Liver (tissue), 3 donors: ENCODE results near the gene MYMK.

Experiments used
- FOXA1 ChIP-seq: IDR thresholded peaks from 2 replicates; pipeline ENCODE4 v1.6.1; 2016; ENCODE audit warnings: antibody characterized with exemption
- SP1 ChIP-seq: IDR thresholded peaks from 2 replicates; pipeline ENCODE4 v1.6.1; 2018; ENCODE audit warnings: antibody characterized with exemption, mild to moderate bottlenecking
- YY1 ChIP-seq: IDR thresholded peaks from 2 replicates; pipeline ENCODE4 v1.6.1; 2016; ENCODE audit warnings: antibody characterized with exemption, mild to moderate bottlenecking
- TF ChIP-seq, protein P1 (sequence below): IDR thresholded peaks from 2 replicates; pipeline ENCODE4 v1.6.1; 2016; ENCODE audit warnings: antibody characterized with exemption, mild to moderate bottlenecking
- TF ChIP-seq, protein P2 (sequence below): fragments of 150-350 bp; IDR thresholded peaks from 2 replicates; pipeline ENCODE4 v1.5.1; 2017; ENCODE audit warnings: improper control_type of control experiment, low read depth, low read length; ENCODE audit not compliant: missing input control
- TF ChIP-seq, protein P3 (sequence below): IDR thresholded peaks from 2 replicates; pipeline ENCODE4 v1.6.1; 2016; ENCODE audit warnings: antibody characterized with exemption
- donor health status: healthy.
- donor health status: healthy.

DNA sequence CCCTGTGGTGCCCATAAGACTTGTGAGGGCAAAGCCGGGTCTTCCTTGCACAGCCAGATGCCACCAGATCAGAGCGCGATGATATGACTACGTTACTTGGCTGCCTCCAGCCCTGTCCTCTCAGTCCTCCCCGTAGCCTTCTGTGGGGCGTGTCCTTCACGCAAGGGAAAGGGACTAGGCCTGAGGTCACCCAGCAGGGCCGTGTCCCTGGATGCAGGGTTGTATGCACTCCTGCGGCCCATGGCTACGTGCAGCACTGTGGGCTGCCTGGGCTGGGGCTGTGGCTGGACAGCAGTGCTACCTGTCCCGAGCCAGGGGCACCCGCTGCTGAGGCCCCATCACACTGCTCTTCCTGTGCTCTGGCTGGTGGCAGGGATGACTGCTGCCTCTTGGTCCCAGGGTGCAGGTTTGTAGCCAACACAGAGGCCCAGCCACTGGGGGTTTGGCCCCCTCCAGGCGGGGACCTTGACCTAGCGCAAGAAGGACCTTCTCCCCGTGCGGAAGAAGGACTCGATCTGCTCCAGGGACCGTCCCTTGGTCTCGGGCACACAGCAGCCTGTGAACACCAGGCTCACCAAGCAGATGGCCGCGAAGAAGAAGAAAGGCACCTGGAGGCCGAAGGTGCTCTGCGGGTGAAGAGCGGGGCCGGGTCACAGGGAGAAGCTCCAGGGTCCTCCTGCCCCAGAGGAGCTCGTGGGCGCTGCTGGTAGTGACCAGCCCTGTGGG, 53.0 kb downstream of the MYMK start:
- TF ChIP-seq, protein P1, sequence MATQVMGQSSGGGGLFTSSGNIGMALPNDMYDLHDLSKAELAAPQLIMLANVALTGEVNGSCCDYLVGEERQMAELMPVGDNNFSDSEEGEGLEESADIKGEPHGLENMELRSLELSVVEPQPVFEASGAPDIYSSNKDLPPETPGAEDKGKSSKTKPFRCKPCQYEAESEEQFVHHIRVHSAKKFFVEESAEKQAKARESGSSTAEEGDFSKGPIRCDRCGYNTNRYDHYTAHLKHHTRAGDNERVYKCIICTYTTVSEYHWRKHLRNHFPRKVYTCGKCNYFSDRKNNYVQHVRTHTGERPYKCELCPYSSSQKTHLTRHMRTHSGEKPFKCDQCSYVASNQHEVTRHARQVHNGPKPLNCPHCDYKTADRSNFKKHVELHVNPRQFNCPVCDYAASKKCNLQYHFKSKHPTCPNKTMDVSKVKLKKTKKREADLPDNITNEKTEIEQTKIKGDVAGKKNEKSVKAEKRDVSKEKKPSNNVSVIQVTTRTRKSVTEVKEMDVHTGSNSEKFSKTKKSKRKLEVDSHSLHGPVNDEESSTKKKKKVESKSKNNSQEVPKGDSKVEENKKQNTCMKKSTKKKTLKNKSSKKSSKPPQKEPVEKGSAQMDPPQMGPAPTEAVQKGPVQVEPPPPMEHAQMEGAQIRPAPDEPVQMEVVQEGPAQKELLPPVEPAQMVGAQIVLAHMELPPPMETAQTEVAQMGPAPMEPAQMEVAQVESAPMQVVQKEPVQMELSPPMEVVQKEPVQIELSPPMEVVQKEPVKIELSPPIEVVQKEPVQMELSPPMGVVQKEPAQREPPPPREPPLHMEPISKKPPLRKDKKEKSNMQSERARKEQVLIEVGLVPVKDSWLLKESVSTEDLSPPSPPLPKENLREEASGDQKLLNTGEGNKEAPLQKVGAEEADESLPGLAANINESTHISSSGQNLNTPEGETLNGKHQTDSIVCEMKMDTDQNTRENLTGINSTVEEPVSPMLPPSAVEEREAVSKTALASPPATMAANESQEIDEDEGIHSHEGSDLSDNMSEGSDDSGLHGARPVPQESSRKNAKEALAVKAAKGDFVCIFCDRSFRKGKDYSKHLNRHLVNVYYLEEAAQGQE = no peak
- TF ChIP-seq, protein P2, sequence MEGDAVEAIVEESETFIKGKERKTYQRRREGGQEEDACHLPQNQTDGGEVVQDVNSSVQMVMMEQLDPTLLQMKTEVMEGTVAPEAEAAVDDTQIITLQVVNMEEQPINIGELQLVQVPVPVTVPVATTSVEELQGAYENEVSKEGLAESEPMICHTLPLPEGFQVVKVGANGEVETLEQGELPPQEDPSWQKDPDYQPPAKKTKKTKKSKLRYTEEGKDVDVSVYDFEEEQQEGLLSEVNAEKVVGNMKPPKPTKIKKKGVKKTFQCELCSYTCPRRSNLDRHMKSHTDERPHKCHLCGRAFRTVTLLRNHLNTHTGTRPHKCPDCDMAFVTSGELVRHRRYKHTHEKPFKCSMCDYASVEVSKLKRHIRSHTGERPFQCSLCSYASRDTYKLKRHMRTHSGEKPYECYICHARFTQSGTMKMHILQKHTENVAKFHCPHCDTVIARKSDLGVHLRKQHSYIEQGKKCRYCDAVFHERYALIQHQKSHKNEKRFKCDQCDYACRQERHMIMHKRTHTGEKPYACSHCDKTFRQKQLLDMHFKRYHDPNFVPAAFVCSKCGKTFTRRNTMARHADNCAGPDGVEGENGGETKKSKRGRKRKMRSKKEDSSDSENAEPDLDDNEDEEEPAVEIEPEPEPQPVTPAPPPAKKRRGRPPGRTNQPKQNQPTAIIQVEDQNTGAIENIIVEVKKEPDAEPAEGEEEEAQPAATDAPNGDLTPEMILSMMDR = no peak
- TF ChIP-seq FOXA1 = no peak
- no peak for TF ChIP-seq YY1
- no peak for TF ChIP-seq SP1
- TF ChIP-seq, protein P3, sequence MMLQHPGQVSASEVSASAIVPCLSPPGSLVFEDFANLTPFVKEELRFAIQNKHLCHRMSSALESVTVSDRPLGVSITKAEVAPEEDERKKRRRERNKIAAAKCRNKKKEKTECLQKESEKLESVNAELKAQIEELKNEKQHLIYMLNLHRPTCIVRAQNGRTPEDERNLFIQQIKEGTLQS = no peak
